Adrenal gland (tissue), 5 donors: ENCODE measurements around the gene MINDY2.
"Not testable (repeated sequence)": the region's sequence is repeated elsewhere in the genome, so short reads cannot be mapped to it uniquely, and the experiment has no call there.

Experiments
- POLR2A ChIP-seq, 2 donors: fragments of 450-650 bp; IDR thresholded peaks; one replicate each; pipeline ENCODE4 v1.6.1; 2017; ENCODE audit warnings: antibody characterized with exemption in 2 of 2, mild to moderate bottlenecking in 2 of 2, moderate library complexity in 1 of 2
- TF ChIP-seq, protein P1 (sequence below), 6 experiments: fragments of 450-650 bp in 4 of 6; fragments of 200-600 bp in 2 of 6; sonication (generic) in 1 of 6; IDR thresholded peaks; 1 replicate in 5 of 6; 2 replicates in 1 of 6; pipeline versions ENCODE4 v1.5.1 to v1.8.0; 2016 to 2021; ENCODE audit warnings: antibody characterized with exemption in 6 of 6, mild to moderate bottlenecking in 2 of 6, moderate library complexity in 1 of 6
- donor health status: DM: no; HTN: no; CAD: no.

DNA sequence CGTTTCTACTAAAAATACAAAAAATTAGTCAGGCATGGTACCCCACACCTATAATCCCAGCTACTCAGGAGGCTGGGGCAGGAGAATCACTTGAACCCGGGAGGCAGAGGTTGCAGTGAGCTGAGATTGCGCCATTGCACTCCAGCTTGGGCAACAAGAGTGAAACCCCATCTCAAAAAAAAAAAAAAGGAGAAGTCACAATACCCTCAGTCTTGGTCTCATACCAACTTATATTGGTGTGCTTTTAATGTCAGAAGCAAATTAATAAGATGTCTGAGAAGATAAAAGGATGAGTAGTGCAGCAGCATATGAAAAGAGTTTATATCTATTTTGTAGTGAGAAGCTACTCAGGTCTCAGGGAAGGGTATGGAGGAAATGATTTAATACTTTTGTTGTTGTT is 112.8 kb downstream of the MINDY2 start:
- TF ChIP-seq, protein P1, sequence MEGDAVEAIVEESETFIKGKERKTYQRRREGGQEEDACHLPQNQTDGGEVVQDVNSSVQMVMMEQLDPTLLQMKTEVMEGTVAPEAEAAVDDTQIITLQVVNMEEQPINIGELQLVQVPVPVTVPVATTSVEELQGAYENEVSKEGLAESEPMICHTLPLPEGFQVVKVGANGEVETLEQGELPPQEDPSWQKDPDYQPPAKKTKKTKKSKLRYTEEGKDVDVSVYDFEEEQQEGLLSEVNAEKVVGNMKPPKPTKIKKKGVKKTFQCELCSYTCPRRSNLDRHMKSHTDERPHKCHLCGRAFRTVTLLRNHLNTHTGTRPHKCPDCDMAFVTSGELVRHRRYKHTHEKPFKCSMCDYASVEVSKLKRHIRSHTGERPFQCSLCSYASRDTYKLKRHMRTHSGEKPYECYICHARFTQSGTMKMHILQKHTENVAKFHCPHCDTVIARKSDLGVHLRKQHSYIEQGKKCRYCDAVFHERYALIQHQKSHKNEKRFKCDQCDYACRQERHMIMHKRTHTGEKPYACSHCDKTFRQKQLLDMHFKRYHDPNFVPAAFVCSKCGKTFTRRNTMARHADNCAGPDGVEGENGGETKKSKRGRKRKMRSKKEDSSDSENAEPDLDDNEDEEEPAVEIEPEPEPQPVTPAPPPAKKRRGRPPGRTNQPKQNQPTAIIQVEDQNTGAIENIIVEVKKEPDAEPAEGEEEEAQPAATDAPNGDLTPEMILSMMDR (IDR thresholded peaks at IDR 0.05), result not testable (repeated sequence)
- TF ChIP-seq POLR2A (IDR thresholded peaks at IDR 0.05), result not testable (repeated sequence)
